GM19099 (cell line): Measurements from ENCODE around the gene MSL3B.

Source experiments
- POLR2A ChIP-seq: IDR thresholded peaks from 3 replicates; pipeline ENCODE4 v1.6.1; 2011; ENCODE audit warnings: low read depth; ENCODE audit not compliant: insufficient read length; ENCODE audit errors: extremely low read depth

The MSL3B gene

DNA sequence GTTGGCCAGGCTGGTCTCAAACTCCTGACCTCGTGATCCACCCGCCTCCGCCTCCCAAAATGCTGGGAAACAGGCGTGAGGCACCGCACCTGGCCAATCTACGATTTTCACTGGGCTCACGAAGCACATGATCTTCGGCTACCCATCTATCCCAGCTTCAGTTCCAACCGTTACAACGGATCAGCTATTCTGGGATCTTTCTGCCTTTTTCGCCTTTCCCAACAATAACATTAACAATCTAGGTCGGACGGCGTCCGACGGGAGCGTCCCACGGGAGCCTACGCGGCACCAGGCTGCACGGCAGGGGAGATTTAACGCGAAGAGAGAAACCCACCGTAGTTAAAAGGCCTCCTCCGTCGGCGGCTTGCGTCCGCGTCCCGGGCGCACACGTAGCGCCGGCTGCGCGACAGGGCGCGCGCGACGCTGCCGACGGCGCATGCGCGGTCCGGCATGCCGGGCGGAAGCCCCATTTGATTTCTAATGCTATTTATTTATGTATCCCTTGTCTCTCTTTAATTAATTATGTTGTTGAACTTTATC, at the start of gene MSL3B:
TSS of gene MSL3B (minus strand) at position 394 of the 540 bp plus-strand sequence.
- TF ChIP-seq POLR2A, result peak; percentile 77

DNA sequence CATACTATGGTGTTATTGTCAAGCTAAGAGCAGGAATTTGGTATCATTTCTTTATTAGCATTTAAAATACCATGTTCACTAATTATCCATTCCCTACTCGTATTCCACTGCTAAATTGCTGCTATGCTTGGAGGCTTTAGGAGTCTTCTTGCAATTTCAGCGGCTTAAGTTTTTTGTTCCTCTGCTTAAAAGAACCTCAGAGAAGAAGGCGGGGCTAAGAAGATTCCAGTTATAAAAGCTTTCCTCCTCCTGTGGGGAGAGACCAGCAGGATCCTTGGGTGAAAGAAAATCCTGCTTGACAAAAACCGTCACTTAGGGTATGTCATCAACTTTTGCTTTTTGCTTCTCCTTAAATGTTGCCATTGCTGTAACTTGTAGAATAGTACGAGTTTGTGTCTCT, 48.9 kb upstream of the MSL3B start, which contains the start of gene TRPM8:
TSS of gene TRPM8 (plus strand) at position 258 of the 400 bp plus-strand sequence. CDS start 9,165 bp downstream, outside the sequence.
- no peak for TF ChIP-seq POLR2A

DNA sequence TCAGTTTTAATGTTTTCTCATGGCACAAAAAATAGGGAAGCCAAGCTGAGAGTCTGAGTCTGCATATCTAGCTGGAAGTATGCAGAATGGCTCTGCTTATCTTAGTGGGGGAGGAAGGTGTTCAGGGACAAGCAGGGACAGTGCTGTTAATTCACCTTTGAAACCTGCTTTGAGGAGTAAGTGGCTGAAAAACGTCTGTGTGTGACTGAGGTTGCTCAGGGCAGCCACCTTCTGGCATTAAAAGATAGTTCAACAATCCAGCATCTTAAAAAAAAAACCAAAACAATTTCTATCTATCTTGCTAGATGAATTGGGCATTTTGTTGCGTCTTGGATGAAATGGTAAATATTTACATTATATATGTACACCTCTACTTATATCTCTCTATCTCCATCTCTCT, 46.9 kb upstream of the MSL3B start:
- no peak for TF ChIP-seq POLR2A

DNA sequence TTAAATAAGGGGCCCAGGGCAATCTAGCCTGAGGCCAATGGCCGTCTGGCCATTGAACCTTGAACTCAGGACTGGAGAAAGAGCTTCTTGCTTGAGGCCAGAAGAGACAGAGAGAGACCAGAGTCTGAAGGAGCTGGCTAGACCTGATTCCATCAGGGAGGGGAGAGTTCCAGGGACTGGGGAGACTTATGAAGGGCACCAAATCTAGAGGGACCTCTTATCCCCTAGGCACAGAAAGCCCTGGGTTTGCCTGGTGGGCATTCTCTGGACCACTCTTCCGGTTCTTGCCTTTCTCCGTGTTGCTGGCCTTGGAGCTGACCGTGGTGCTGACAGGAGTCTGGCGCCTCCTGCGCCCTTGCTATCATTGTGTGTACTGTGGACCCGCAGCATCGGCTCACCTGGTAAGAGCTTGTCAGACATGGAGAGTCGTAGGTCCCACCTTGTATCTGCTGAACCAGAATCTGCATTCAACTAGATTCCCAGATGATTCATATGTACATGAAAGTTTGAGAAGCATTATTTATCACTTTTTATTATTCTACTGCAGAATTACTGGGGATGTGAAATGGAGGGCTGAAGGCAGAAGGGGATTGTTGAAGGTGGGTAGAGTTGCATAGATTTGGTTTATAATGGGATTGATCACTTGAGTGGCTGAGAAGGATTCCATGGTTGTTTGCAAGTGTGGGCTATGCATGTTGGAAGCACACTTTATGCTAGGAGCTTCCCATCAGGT, 44.7 kb upstream of the MSL3B start:
- no peak for TF ChIP-seq POLR2A

DNA sequence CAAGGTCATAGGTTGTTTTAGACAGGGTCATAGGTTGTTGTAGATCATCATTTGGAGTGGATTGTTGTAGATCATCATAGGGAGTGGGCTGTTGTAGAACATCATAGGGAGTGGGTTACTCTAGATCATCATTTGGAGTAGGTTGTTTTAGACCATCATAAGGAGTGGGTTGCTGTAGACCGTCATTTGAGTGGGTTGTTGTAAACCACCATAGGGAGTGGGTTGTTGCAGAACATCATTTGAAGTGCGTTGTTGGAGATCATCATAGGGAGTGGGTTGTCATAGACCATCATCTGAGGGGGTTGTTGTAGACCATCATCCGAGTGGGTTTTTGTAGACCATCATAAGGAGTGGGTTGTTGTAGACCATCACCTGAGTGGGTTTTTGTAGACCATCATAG, 39.4 kb upstream of the MSL3B start:
- no peak for TF ChIP-seq POLR2A

DNA sequence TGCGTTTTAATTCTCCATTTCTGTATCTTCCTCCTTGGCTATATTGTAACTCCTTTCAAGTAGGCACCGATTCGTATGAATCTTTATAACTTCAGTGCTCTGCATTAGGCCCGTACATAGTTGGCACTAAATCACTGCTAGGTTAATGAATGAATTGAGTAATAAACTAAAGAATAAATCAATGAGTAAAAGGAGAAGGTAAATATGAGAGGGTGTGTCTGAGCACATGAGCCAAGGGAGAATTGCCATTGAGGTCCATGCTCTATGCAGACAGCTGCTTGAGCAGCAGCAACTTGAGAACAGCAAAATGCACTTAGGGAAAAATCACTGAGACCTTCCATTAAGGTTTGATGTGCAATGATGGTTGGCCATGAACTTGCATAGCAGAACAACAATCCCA, 37.8 kb upstream of the MSL3B start:
- no peak for TF ChIP-seq POLR2A

DNA sequence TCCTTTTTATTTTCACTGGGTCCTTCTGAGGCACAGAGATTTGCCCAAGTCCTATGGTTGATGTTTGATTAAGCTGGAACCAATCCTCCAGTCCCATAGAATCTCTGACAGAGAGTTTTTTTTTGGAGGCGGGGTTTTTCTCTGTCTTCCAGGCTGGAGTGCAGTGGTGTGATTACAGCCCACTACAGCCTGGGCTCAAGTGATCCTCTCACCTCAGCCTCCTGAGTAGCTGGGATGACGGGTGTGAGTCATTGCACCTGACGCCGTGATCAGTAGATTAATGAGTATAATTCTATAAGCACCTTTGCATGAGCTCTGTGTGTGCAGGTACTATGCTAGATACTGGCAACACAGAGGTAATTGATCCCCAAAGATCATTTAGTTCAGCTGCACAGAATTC, 33.7 kb upstream of the MSL3B start:
- TF ChIP-seq POLR2A, result no peak

DNA sequence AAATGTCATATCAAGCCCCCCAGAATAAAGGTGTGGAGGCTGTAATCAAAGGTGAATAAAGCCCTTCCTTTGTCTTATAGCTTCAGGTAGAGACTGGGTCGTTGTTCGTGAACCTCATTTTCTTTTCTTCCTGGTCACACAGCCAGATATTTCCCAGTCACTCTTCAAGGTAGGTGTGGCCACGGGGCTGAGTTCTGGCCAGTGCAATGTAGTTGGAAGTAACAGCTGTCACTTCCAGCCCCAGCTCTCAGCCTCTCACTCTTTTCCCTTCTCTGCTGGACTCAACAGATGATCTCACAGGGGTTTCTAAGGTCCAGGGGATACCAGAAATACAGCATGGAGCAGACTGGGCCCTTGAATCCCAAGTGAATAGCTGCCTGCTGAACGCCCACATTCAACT, 33.2 kb upstream of the MSL3B start:
- TF ChIP-seq POLR2A, result no peak

DNA sequence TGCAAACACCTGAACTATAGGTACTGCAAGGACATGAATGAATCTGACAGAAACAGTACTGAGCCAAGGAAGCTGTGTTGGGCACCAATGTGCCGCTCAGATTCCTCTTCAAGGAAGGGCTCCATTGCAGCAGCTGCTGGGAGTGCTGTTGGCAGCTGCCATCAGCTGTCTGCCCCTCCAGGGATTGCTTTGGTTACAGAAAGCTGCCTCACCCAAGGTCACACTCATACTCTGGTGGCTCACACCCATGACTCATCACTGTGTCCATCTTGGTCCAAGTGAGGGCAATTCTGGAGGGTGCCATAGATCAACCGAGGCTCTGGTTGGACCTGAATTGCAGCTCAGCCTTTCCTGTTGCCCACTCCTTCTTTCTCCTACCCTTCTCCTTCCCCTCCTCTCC, 24.6 kb upstream of the MSL3B start:
- no peak for TF ChIP-seq POLR2A

DNA sequence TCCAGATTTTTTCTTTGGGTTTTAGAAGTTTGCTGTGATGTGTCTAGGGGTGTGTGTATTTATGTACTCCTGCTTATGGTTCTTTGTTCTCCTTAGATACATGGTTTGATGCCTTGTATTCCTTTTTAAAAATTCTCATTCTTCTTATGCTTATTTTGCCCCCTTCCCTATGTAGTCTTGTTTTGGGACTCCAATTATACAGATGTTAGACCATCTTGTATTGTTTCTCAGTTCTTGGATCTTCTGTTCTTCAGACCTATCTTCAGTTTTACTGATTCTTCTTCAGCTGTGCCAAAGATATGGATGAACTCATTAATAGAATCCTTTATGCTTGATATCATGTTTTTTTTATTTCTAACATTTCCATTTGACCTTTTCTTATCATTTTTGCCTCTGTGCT, 14.2 kb upstream of the MSL3B start:
- TF ChIP-seq POLR2A, result no peak

DNA sequence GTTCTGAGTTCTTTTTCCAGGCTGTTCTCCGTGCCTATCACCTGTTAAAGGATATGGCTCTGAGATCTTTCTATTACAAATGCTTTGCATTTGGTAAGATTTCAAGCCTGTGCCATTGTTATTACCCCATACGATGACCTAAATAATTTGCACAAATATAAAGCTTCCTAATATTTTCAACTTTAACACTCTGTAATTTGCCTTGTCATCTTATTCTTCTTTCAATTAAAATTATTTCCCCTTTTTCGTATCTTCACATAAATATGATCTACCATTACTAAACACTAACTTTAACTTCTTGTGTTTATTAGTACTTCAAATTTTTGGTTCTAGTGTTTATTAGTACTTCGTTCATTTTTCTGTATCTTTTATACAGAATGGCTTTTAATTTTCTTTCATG, 3.2 kb upstream of the MSL3B start:
- TF ChIP-seq POLR2A, result no peak

DNA sequence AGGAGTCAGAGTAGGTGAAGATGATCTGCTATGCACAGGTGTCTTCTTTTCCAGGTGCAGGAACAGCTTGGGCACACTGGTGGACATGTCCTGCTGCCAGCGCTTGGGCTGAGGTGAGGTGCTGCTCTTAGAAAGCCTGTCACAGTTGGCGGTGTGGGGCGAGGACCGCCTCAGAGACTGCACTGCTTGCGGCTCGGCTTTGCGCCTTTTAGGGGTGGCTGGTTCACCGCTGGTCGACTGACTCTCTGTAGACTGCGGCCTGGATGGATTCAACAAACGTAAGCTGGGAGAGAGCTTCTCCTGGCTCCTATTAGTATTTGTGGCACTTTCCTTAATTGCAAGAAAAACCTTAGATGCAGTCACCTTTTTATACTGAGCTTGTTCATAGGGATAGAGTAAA, 1.7 kb downstream of the MSL3B start:
- no peak for TF ChIP-seq POLR2A

DNA sequence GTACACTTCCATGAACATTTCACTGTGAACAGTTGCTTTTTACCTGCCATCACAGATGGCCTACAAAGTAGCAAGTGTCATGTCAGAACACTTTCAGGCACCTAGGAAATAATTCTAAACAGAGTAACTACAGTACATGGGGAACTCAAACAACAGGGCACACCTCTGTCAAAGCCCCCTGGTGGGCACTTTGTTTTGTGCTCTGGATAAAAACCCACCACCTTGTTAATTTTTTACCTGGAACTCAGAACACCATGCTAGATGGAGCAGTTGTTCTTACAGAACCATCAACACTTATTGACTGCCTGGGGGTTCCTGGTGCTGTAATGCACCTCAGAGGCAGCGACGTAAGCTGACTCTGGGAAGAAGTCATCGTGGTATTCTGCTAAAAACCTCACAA, 2.3 kb downstream of the MSL3B start:
- TF ChIP-seq POLR2A, result no peak

DNA sequence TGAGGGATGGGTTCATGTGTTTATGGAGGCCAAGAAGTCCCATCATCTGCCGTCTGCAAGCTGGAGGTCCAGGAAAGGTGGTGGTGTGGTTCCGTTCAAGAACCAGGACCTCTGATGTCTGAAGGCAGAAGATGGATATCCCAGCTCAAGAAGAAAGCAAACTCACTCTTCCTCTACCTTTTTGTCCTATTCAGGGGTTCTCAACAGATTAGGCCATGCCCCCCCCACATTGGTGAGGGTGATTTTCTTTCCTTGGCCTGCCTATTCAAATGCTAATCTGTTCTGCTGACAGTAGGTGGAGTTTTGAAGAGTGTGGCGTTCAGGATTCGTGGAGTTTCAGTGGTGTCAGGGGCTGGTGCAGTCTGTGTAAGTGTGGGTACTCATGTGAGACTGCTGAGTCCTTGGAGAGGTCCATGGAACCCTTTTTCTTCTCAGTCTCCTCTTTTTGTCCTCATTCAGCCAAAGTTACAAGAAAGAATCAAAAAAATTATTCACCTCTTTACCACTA, 5.9 kb downstream of the MSL3B start:
- no peak for TF ChIP-seq POLR2A

DNA sequence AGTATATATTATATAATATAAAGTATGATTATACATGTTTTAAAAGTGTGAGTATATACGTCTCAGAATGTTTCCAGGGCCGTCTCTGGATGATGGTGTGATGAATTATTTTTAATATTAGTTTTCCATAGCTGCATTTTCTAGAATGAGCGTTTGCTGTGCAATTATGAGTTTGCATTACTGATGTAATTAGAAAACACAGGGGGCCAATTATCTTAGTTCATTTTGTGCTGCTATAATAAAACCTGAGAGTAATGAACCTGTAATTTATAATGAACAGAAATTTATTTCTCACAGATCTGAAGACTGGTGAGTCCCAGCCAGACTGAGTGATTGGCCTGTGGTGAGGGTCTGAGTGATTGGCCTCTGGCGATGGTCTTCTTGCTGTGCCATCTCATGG, 9.9 kb downstream of the MSL3B start:
- no peak for TF ChIP-seq POLR2A

DNA sequence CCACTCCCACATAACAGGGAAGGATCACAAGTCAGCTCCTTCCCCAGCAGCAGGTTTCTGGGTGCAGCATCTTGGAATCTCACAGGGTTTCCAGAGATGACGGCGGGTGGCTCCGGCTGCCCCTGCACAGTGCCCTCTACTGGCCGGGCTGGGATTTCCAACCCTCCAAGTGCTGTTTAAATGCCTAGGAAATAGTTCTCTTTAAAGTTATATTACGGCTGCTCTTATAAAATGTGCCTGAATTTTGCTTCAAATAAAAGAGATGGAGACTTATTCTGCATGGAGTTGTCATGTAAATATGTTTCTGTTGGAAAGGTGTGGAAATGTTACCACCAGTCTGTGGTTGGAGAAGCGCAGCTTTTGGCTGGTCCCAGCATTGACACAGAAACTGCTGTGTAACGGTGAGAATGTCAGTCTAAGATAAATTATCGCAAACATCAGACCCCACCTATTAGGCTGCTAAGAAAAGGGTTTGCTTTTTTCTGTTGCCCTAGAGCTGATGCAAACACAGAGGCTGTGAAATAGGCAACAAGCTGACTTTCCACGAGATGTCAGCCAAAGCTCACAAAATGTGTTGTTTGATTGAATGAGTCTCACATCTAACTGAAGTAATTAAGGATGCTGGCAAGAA, 10.6 kb downstream of the MSL3B start:
- no peak for TF ChIP-seq POLR2A
